Measurements from ENCODE around the gene MSI2. TPM values are rescaled to one million over a fixed set of nuclear protein-coding genes. Genes with fewer than 3 reads are reported as not detected.

The MSI2 gene
- total and polyA plus RNA-seq, 12 donors = 25.5 to 135 (median 121) TPM

DNA sequence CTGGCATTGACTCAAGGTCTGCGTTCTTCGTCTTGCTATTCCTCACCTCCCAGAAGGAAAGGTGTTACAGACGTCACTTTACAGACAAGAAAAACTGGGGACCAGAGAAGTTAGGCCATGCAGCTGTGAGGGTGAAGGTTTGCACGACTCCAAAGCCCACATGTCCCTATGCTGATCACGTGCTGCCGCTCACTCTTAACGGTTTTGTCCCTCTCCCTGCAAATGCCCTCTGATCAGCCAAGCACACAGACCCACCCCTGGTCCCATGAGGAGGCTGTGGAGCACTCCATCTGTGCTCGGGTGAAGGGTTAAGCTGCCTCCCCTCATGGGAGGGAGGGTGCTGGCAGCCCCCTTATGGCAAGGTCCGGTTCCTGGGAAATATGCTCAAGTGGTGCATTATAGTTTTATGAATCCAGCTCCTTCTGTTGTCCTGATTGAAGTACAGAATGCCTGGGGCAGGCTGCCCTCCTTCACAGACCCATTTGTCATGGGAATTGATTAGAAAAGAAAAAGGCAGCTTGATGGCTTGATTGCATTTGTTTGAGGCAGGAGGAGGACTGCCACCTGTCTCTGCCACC is 470.0 kb downstream of the MSI2 start:
- intact Hi-C loops (cut with DNase I) = no loop called here

GRCh38 chr17:57726838-57727237 is 470.5 kb downstream of the MSI2 start:
- 95% methylated on average over 5 of the region's 5 CpGs for WGBS, 2 donors
- Histone ChIP-seq H3K9me3 (no peaks in the 10 kb centered on the region), H3K4me3 (no peak overlapping the region), H3K4me1 (peaks cover 0 to 5% (median 0%) of the 10 kb centered on the region in 9 donors), H3K36me3 (no peaks in the 10 kb centered on the region), H3K27me3 (no peaks in the 10 kb centered on the region), H3K27ac (no peak overlapping the region)
- intact Hi-C loops (cut with DNase I) = no loop called here
- no peak for TF ChIP-seq CTCF (IDR thresholded peaks at IDR 0.05)
- ATAC-seq (no peak), DNase-seq (no peak)

More for the DNA sequence above, 470.0 kb downstream of the MSI2 start:
- WGBS, 2 donors = 90 to 91% methylated on average over 9 of the region's 9 CpGs
- peaks cover 0 to 5% (median 0%) of the 10 kb centered on the region in 9 donors for H3K4me1 ChIP-seq
- ATAC-seq (no peak), DNase-seq (no peak)
- no peak for TF ChIP-seq CTCF (IDR thresholded peaks at IDR 0.05)
- H3K36me3 ChIP-seq = no peaks in the 10 kb centered on the region
- no peaks in the 10 kb centered on the region for H3K27me3 ChIP-seq
- no peak overlapping the region for H3K4me3 ChIP-seq
- no peak overlapping the region for H3K27ac ChIP-seq
- no peaks in the 10 kb centered on the region for H3K9me3 ChIP-seq

- TF ChIP-seq CTCF (IDR thresholded peaks at IDR 0.05) = no peak
- DNase-seq (no peak), ATAC-seq (no peak)
- Histone ChIP-seq H3K36me3 (no peaks in the 10 kb centered on the region), H3K27ac (no peak overlapping the region), H3K9me3 (no peaks in the 10 kb centered on the region), H3K27me3 (no peaks in the 10 kb centered on the region), H3K4me3 (no peak overlapping the region), H3K4me1 (peaks cover 0 to 5% (median 0%) of the 10 kb centered on the region in 9 donors)
- intact Hi-C loops (cut with DNase I) = no loop called here
- WGBS, 2 donors = 70 to 76% methylated on average over 8 of the region's 8 CpGs
These were observed 471.4 kb downstream of the MSI2 start for GRCh38 chr17:57727630-57728175.

DNA sequence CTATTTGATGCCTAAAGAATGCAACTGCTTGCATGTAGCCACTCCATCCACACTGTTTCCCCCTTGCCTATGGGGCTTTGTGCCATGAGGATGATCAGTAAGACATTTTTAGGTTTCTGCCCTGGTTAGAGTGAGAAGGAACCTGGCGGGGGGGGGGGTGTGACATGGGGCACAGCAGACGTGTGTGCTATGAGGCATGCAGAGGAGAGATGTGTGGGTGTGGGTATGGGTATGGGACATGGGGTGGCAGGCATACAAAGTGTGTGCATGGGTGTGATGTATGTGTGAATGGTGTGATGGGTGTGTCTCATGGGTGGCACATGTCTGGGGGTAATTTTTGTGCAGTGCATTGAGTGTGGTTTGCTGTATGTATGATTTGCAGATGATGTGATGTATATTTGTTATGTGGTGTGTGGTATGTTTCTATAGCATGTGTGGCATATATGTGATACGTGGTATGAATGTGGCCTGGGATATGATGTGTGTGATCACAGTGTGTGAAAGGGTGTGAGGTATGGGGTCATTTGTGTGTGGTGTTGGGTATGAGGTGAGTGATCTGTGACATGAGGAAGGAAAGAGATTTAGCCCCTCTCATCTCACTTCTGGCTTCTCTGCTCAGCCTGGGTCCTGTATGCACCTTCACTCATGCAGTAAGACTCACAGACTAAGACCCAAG is 473.8 kb downstream of the MSI2 start:
- Histone ChIP-seq H3K4me3 (no peak overlapping the region), H3K4me1 (no peaks in the 10 kb centered on the region), H3K27me3 (no peaks in the 10 kb centered on the region), H3K9me3 (no peaks in the 10 kb centered on the region), H3K36me3 (no peaks in the 10 kb centered on the region), H3K27ac (no peak overlapping the region)
- intact Hi-C loops (cut with DNase I) = loop anchor here in 1 of 10 donors (10.0 kb wide), 1 partner anchor 135 kb away; no protein-coding TSS in a partner anchor
- no peak for TF ChIP-seq CTCF (IDR thresholded peaks at IDR 0.05)
- DNase-seq = no peak
- WGBS, 2 donors = 85 to 87% methylated on average over 3 of the region's 3 CpGs
- ATAC-seq = no peak
